ENCODE measurements around the gene PPM1D.
"Not testable (repeated sequence)": the region's sequence is repeated elsewhere in the genome, so short reads cannot be mapped to it uniquely, and the experiment has no call there.

The PPM1D gene

GRCh38 chr17:60599620-60600489 lies at the start of gene PPM1D:
PPM1D (plus strand) TSS chr17:60600193; CDS start chr17:60600415, 222 bp downstream.
- Histone ChIP-seq H3K4me3 (ENCODE audit: low read depth, low read length) (peak within 1 kb of the TSS; percentile 76), H3K4me1 (no peaks in the 10 kb centered on the region), H2AFZ (peak within 1 kb of the TSS; percentile 100), H3K9me3 (ENCODE audit: control insufficient read depth, low read length) (no peaks in the 10 kb centered on the region), H3K4me2 (ENCODE audit: low read length) (peak within 1 kb of the TSS; percentile 93), H3K27ac (peak within 1 kb of the TSS; percentile 98), H3K36me3 (ENCODE audit: control insufficient read depth, insufficient read depth, low read length) (no peaks in the 10 kb centered on the region), H3K9ac (peak within 1 kb of the TSS; percentile 61), H3K27me3 (ENCODE audit: control insufficient read depth, insufficient read depth, low read length) (no peaks in the 10 kb centered on the region), H3K79me2 (peaks cover 12% of the 10 kb centered on the region)
- TF ChIP-seq CTCF (IDR thresholded peaks at IDR 0.05), result no peak

GRCh38 chr17:60552255-60552654 lies 47.7 kb upstream of the PPM1D start:
- not testable (repeated sequence) for H3K9me3 ChIP-seq (ENCODE audit: control insufficient read depth, low read length); H3K9ac ChIP-seq; H3K4me2 ChIP-seq (ENCODE audit: low read length); H3K79me2 ChIP-seq; H3K27me3 ChIP-seq (ENCODE audit: control insufficient read depth, insufficient read depth, low read length); H2AFZ ChIP-seq; H3K4me1 ChIP-seq; H3K27ac ChIP-seq; H3K4me3 ChIP-seq (ENCODE audit: low read depth, low read length); H3K36me3 ChIP-seq (ENCODE audit: control insufficient read depth, insufficient read depth, low read length)

- Histone ChIP-seq H3K9me3 (ENCODE audit: control insufficient read depth, low read length) (no peaks in the 10 kb centered on the region), H2AFZ (no peak overlapping the region), H3K4me1 (no peaks in the 10 kb centered on the region), H3K9ac (no peak overlapping the region), H3K36me3 (ENCODE audit: control insufficient read depth, insufficient read depth, low read length) (no peaks in the 10 kb centered on the region), H3K79me2 (no peaks in the 10 kb centered on the region), H3K4me2 (ENCODE audit: low read length) (no peak overlapping the region), H3K27ac (no peak overlapping the region), H3K4me3 (ENCODE audit: low read depth, low read length) (no peak overlapping the region), H3K27me3 (ENCODE audit: control insufficient read depth, insufficient read depth, low read length) (no peaks in the 10 kb centered on the region)
- no peak for TF ChIP-seq CTCF (IDR thresholded peaks at IDR 0.05)
These were observed 45.6 kb upstream of the PPM1D start for GRCh38 chr17:60554377-60554788.

- Histone ChIP-seq H3K27me3 (ENCODE audit: control insufficient read depth, insufficient read depth, low read length) (no peaks in the 10 kb centered on the region), H3K4me3 (ENCODE audit: low read depth, low read length) (no peak overlapping the region), H2AFZ (no peak overlapping the region), H3K36me3 (ENCODE audit: control insufficient read depth, insufficient read depth, low read length) (no peaks in the 10 kb centered on the region), H3K9me3 (ENCODE audit: control insufficient read depth, low read length) (no peaks in the 10 kb centered on the region), H3K4me2 (ENCODE audit: low read length) (no peak overlapping the region), H3K27ac (no peak overlapping the region), H3K9ac (no peak overlapping the region), H3K4me1 (no peaks in the 10 kb centered on the region), H3K79me2 (no peaks in the 10 kb centered on the region)
- TF ChIP-seq CTCF (IDR thresholded peaks at IDR 0.05), result no peak
These were observed 44.2 kb upstream of the PPM1D start for GRCh38 chr17:60555786-60556185.

- Histone ChIP-seq H3K79me2 (no peaks in the 10 kb centered on the region), H3K4me2 (ENCODE audit: low read length) (no peak overlapping the region), H3K9me3 (ENCODE audit: control insufficient read depth, low read length) (no peaks in the 10 kb centered on the region), H3K4me1 (no peaks in the 10 kb centered on the region), H3K4me3 (ENCODE audit: low read depth, low read length) (no peak overlapping the region), H3K9ac (no peak overlapping the region), H3K27me3 (ENCODE audit: control insufficient read depth, insufficient read depth, low read length) (no peaks in the 10 kb centered on the region), H2AFZ (no peak overlapping the region), H3K36me3 (ENCODE audit: control insufficient read depth, insufficient read depth, low read length) (no peaks in the 10 kb centered on the region), H3K27ac (no peak overlapping the region)
- TF ChIP-seq CTCF (IDR thresholded peaks at IDR 0.05), result no peak
These were observed 42.2 kb upstream of the PPM1D start for GRCh38 chr17:60557805-60558204.

All from parathyroid adenoma (tissue), 2 donors.